Middle frontal gyrus (tissue), 1 donor: ENCODE measurements around the gene ZNF747.
"Not testable (repeated sequence)": the region's sequence is repeated elsewhere in the genome, so short reads cannot be mapped to it uniquely, and the experiment has no call there.

Experiments used
- DNase-seq: peaks from one replicate; pipeline ENCODE4 v3.0.0-alpha.2; 2015; ENCODE audit warnings: low spot score; ENCODE audit errors: extremely low spot score

ZNF747 gene

GRCh38 chr16:30557957-30558788 is 23.5 kb upstream of the ZNF747 start, which contains the start of gene ZNF764:
TSS of gene ZNF764 (minus strand) at chr16:30558374. CDS start at chr16:30558182, 192 bp downstream.
- peak; percentile 99 for DNase-seq

- no peak for DNase-seq
These were observed 23.0 kb upstream of the ZNF747 start for GRCh38 chr16:30557707-30557956.

DNA sequence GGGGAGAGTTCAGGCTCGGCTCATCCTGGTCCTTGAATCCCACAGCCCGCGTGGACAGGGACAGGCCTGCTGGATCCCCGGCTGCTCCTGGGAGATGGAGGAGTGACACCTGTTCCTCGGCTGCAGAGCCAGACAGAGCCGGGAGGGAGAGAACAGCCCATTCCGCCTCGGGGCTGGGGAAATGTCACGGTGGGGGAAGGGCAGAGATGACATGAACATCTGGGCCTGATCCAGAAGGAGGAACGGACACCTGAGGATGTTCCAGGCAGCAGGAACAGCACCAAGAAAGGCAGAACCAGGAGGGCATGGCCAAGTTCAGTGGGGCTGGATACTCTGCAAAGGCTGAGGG is 21.4 kb upstream of the ZNF747 start:
- no peak for DNase-seq

DNA sequence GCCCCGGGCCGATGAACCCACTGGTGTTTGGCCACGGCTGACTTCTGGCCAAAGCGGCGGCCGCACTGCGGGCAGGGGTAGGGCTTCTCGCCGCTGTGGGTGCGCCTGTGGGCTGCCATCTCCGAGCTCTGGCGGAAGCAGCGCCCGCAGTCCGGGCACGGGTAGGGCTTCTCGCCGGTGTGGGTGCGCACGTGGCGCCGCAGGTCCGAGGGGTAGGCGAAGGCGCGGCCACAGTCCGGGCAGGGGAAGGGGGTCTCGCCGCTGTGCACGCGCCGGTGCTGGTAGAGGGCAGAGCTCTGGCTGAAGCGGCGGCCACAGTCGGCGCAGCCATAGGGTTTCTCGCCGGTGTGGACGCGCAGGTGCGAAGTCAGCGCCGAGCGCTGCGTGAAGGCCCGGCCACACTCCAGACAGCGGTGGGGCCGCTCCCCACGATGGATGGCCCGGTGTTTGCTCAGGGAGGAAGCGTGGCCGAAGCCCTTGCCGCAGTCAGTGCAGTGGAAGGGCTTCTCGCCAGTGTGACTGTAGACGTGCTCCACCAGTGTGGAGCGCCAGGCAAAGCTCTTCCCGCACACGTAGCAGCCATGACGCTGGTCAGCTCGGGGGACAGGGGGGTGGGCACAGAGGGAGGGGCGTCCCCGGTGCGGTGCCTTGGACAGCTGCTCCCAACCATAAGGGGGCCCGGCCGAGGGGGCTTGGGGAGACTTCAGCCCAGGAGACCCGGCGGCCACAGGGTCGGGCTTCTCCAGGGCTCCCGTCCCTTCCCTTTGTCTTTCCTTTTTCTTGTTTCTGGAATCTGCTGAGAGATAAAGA is 20.9 kb upstream of the ZNF747 start:
- DNase-seq: no peak

DNA sequence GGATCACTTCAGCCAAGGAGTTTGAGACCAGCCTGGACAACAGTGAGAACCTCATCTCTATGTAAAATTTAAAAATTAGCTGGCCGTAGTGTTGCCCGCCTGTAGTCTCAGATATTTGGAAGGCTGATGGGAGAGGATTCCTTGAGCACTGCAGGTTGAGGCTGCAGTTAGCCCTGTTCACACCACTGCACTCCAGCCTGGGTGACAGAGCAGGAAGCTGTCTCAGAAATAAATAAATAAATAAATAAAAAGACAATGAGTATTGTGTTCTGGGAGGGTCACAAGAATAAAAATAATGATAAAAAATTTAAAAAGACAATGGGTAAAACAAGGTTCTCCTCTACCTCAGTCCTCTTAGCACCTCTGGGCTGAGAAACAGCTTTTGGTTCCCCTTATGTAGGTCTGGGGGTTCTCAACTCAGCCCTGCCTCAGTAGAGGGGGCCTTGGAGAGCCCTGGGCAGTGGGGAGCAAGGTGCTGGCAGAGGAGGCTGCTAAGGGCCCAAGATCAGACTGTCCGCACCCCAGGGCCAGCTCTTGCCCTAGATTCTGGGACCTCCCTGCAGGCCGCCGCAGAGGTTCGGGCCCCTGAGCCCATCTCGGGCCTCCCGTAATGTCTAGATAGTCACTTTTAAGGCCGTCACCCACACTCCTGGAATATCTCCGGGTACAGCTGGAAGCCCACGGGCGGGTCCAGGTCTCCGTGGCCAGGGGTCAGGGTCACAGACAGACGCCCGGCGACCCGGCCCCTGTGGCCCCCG is 20.1 kb upstream of the ZNF747 start:
- no peak for DNase-seq

- DNase-seq: no peak
These were observed 18.8 kb upstream of the ZNF747 start for GRCh38 chr16:30553393-30553899.

- no peak for DNase-seq
These were observed 18.3 kb upstream of the ZNF747 start for GRCh38 chr16:30552956-30553355.

GRCh38 chr16:30551781-30552180 is 17.1 kb upstream of the ZNF747 start:
- DNase-seq: no peak

- DNase-seq: no peak
These were observed 14.0 kb upstream of the ZNF747 start for GRCh38 chr16:30548416-30549253.

GRCh38 chr16:30546115-30546514 is 11.5 kb upstream of the ZNF747 start:
- DNase-seq: no peak

GRCh38 chr16:30543067-30543466 is 8.4 kb upstream of the ZNF747 start:
- DNase-seq: no peak

DNA sequence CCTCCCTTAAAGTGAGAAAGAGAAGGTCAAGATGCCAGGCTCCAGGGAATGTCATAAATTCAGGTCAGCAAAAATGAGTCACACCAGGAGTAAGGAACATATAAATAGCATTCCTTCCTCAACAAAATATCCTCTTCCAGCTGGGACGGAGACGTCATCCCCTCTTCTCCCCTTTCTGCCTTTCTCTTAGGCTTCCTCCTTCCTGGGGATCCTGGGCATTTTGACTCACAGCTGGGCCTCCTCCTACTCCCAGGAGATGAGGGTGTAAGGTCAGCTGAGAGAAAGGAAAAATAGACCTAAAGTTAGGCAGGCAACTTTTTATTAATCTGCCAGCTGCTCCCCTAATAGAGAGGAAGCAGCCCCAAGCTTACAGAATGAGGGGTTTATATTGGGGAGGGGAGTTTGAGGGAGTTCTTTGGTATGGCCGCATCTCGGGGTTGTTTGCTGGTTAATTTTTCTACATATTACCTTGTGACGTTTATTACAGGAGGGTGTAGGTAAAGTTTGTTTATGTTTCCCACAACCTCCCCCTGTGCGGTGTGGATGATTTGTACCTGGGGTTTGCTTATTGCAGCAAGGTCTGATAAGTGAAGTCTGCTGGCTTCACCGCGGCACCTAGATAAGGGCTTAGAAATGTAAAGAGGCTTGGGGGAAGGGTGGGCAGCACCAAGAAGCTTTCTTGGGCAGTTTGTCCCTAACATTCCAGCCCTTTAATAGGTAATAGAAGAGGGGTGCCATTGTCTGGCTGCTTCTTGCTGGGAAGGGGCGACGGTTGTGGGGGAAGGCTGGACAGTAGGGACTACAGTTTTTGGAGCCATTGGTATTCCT is 7.1 kb upstream of the ZNF747 start:
- DNase-seq: no peak

GRCh38 chr16:30540916-30541464 is 6.3 kb upstream of the ZNF747 start:
- DNase-seq: not testable (repeated sequence)

GRCh38 chr16:30539986-30540526 is 5.4 kb upstream of the ZNF747 start:
- DNase-seq: not testable (repeated sequence)

DNA sequence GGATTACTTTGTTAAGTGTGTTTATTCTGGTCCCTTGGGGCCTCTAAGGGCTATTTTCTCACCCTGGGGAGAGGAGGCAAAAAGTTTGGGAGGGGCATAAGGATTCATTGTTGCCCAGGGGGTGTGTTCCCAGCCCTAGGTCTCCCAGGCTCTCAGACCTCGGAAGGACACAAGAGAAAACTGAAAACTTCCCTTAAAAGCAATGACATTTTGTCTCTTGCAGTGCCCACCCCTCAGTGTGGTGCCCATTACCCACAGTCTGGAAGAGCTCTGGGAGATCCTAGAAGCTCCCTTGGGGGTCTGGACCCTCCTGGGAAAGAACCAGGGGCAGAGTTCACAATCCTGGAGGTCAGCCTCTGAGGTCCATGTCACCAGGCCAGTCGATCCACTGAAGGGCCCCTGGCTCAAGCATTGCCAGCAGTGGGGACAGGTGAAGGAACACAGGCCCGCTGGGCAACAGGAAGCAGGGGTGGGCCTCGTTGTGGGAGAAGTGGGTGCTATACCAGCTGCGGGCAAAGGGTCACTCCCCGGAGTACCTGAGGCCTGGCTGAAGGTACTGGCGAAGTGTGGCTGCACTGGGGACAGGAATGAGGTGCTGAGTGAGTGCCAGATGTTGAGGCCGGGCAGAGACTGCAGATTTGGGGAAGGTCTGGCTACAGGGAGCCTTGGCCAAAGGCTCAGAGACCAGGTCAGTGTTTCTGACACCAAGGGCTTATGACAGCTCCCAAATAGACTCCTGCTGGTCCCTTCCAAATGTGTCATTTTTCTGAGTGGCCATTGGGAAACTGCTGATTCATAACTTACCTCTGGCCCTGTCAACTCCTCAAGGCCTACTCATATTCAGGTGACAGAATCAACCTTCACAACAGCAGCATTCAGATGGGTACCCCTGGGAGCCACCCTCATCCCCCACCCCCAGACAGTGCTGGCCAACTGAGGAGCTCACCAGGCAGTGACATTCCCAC is 4.6 kb upstream of the ZNF747 start:
- DNase-seq: no peak

DNA sequence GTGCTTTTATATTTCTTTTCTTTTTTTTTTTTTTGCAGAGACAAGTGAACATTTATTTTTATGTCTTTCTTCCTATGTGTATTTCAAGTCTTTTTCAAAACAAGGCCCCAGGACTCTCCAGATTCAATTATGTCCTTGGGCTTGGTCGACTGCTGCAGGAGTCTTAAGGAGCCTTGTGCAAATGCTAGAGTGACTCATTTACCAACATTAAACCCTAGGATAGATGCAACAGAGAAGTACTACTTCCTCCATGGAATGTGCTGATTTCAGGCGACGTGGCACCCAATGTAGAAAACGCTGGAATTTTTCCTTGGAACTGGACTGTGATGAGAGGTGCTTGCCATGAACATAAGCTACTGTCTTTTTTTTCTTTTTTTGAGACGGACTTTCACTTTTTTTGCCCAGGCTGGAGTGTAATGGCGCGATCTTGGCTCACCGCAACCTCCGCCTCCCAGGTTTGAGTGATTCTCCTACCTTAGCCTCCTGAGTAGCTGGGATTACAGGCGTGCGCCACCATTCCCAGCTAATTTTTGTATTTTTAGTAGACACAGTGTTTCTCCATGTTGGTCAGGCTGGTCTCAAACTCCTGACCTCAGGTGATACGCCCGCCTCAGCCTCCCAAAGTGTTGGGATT is 1.9 kb upstream of the ZNF747 start:
- DNase-seq: not testable (repeated sequence)

DNA sequence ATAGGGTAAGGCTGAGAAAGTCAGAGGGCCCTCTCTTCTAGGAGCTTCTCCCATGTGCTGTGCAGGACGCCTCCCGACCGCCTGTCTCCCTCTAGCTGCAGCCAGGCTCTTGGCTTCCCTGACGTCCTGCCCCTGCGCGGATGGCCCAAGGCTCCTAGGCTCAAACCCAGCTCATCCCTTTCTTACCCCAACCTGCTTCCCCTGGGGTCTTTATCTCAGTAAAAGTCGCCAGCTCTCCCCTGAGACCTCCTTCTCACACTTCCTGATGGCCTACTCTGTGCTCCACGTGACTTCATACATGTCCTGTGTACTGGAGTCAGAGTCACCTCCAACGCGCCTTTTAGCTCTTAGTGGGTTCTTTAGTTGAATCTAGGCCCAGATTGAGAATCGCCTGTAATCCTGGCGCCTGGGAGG is 1.1 kb upstream of the ZNF747 start:
- no peak for DNase-seq
